ENCODE results near the gene ADAMTSL3. TPM values are rescaled to one million over a fixed set of nuclear protein-coding genes. Genes with fewer than 3 reads are reported as not detected.

The ADAMTSL3 gene
- total RNA-seq, 1 donor from 2014 or later: 0.07 TPM

DNA sequence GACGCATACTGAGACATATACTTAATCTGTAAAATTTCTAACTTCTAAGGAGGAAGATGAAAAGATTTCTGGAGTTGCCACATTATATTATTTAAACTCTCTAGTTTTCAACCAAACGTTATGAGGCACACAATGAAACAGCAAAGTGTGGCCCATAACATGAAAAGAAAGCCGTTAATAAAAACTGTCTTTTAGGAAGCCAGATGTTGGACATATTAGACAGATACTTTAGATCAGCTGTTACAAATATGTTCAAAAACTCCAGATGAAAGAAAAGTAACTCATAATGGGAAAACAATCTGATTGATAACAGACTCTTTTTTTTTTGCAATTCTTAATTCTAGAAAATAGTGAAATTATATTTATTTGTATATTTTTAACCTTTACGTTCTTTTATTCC lies 34.3 kb downstream of the ADAMTSL3 start:
- H3K27ac Mint-ChIP-seq (ENCODE audit: unreplicated experiment): no peak overlapping the region
- H3K4me1 Mint-ChIP-seq: no peaks in the 10 kb centered on the region
- DNase-seq (ENCODE audit: low read depth, low spot score): no peak
- TF ChIP-seq CTCF (conservative IDR thresholded peaks at IDR 0.05): no peak
- H3K4me3 Mint-ChIP-seq: no peak overlapping the region
- no peaks in the 10 kb centered on the region for H3K36me3 Mint-ChIP-seq (ENCODE audit: low read depth)
- H3K27me3 Mint-ChIP-seq (ENCODE audit: low read depth): peaks cover 4% of the 10 kb centered on the region
- H3K9me3 Mint-ChIP-seq: no peaks in the 10 kb centered on the region

- no peak for DNase-seq (ENCODE audit: low read depth, low spot score)
- Mint-ChIP-seq H3K36me3 (ENCODE audit: low read depth) (no peaks in the 10 kb centered on the region), H3K27me3 (ENCODE audit: low read depth) (peaks cover 4% of the 10 kb centered on the region), H3K9me3 (no peaks in the 10 kb centered on the region), H3K4me1 (no peaks in the 10 kb centered on the region), H3K27ac (ENCODE audit: unreplicated experiment) (no peak overlapping the region), H3K4me3 (no peak overlapping the region)
- no peak for TF ChIP-seq CTCF (conservative IDR thresholded peaks at IDR 0.05)
Observed at GRCh38 chr15:83690676-83691075, 36.8 kb downstream of the ADAMTSL3 start.

DNA sequence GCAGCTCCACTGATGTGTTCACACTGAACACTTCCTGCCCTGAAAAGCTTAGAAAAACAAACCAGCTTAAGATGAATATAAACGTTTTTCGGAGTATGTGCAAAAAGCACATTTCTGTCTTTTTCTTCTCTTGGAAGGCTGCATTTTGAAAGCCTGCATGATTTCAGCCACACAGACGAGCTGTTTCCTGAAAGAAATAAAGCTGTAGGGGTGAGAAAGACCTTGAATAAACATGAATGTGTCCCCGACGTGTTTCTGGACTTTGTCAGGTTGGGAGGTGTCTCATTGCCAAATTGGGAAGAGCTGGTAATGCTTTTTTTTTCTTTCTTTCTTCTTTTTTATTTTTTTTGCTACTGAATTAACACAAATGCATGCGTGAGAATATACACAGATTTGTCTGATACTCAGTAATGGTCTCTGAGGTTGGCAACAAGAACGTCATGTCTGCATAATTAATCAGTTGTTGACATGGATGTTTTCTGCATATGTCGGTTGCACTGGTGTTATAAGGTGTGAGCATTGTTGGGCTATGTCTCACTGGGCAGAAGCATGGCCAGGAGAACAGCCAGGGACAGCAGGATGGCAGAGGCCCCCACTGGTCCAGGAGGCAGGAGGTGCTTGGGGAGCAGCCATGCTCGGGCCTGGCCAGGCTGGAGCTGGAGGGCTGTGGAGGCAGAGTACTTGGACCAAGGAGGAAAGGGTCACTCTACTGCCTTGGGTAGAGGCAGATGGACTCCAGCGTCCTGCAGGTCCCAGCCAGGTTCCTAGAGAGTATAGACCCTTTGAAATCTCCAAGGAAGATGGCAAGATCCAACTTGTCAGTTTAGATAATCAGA lies 39.0 kb downstream of the ADAMTSL3 start:
- no peaks in the 10 kb centered on the region for H3K36me3 Mint-ChIP-seq (ENCODE audit: low read depth)
- no peak overlapping the region for H3K27ac Mint-ChIP-seq (ENCODE audit: unreplicated experiment)
- TF ChIP-seq CTCF (conservative IDR thresholded peaks at IDR 0.05): no peak
- no peak overlapping the region for H3K4me3 Mint-ChIP-seq
- DNase-seq (ENCODE audit: low read depth, low spot score): no peak
- H3K9me3 Mint-ChIP-seq: no peaks in the 10 kb centered on the region
- peaks cover 4% of the 10 kb centered on the region for H3K27me3 Mint-ChIP-seq (ENCODE audit: low read depth)
- H3K4me1 Mint-ChIP-seq: no peaks in the 10 kb centered on the region

DNA sequence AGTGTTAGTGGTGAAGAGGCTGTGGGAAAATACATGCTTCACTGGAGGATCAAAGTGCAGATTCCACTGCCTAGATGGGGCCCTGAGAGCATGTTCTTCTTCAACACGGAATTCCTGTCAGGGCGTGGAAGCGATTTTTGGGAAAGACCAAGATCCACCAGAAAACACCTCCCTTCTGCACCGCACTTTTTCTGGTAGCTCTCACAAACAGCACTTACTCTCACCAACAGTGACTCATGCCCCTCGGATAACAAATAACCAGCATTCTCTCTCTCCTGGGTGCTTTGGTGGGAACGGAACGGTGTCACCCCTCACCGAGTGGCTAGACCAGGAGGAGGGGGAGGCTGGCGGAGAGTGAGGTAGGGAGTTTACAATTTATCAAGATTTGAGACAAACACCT lies 40.1 kb downstream of the ADAMTSL3 start:
- Mint-ChIP-seq H3K27ac (ENCODE audit: unreplicated experiment) (no peak overlapping the region), H3K36me3 (ENCODE audit: low read depth) (no peaks in the 10 kb centered on the region)

DNA sequence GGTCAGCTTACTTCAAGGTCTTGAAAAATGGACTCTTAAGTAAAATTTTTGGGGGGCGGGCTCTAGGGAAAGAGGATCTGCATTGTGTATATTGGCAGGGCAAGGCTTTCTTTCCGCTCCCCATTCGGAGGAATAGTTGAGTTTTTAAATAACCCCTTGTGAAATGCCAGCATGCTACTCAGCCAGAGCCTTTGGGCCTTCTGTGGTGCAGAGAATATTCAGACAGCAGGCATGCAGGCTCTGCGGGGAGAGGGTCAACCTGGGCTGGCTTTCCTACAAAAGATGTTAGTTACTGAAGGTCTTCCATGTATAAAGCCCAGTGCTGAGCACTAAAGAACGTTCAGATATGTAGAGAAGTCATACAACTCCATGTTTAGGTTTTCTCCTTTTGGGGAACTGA lies 40.6 kb downstream of the ADAMTSL3 start:
- H3K9me3 Mint-ChIP-seq: no peaks in the 10 kb centered on the region
- no peak for TF ChIP-seq CTCF (conservative IDR thresholded peaks at IDR 0.05)
- H3K27me3 Mint-ChIP-seq (ENCODE audit: low read depth): peaks cover 4% of the 10 kb centered on the region
- no peak overlapping the region for H3K4me3 Mint-ChIP-seq
- no peak for DNase-seq (ENCODE audit: low read depth, low spot score)
- no peaks in the 10 kb centered on the region for H3K36me3 Mint-ChIP-seq (ENCODE audit: low read depth)
- H3K4me1 Mint-ChIP-seq: no peaks in the 10 kb centered on the region
- H3K27ac Mint-ChIP-seq (ENCODE audit: unreplicated experiment): no peak overlapping the region

More for the DNA sequence above, 40.1 kb downstream of the ADAMTSL3 start:
- Mint-ChIP-seq H3K9me3 (no peaks in the 10 kb centered on the region), H3K4me3 (no peak overlapping the region), H3K4me1 (no peaks in the 10 kb centered on the region), H3K27me3 (ENCODE audit: low read depth) (peaks cover 4% of the 10 kb centered on the region)
- TF ChIP-seq CTCF (conservative IDR thresholded peaks at IDR 0.05): no peak
- DNase-seq (ENCODE audit: low read depth, low spot score): no peak

All from neural crest cell (in vitro differentiated cells).